GM23338 (cell line): ENCODE data around the gene TEKT2. TPM values are rescaled to one million over a fixed set of nuclear protein-coding genes. Genes with fewer than 3 reads are reported as not detected.

ENCODE experiments used
- ATAC-seq: fragments of 200-7000 bp; cut with Tn5 transposase; 3 replicates; pipeline ENCODE4 v1.9.1; 2020
- DNase-seq: peaks from one replicate; pipeline ENCODE4 v3.0.0-alpha.2; 2015; ENCODE audit warnings: low spot score
- H2AFZ ChIP-seq: fragments of 200-600 bp; sonication (generic); 2 replicates; pipeline ENCODE4 v1.8.0; 2016; ENCODE audit warnings: antibody characterized with exemption, mild to moderate bottlenecking, moderate library complexity
- H3F3A ChIP-seq: fragments of 200-600 bp; sonication (generic); replicated peaks from 2 replicates; pipeline ENCODE4 v1.8.0; 2017; ENCODE audit warnings: antibody characterized with exemption, mixed run types, low read depth
- H3K27ac ChIP-seq: fragments of 200-600 bp; sonication (generic); 2 replicates; pipeline ENCODE4 v1.6.1; 2016; ENCODE audit warnings: low read depth
- H3K27me3 ChIP-seq: fragments of 200-600 bp; sonication (generic); 2 replicates; pipeline ENCODE4 v1.8.0; 2016; ENCODE audit warnings: mild to moderate bottlenecking, mixed run types, moderate library complexity; ENCODE audit not compliant: insufficient read depth
- H3K36me3 ChIP-seq: fragments of 200-600 bp; sonication (generic); 2 replicates; pipeline ENCODE4 v1.8.0; 2016; ENCODE audit warnings: mild to moderate bottlenecking; ENCODE audit not compliant: insufficient read depth
- H3K4me1 ChIP-seq: fragments of 200-600 bp; sonication (generic); 2 replicates; pipeline ENCODE4 v1.8.0; 2016; ENCODE audit warnings: mild to moderate bottlenecking, moderate library complexity; ENCODE audit not compliant: insufficient read depth
- H3K4me2 ChIP-seq: fragments of 200-600 bp; sonication (generic); 2 replicates; pipeline ENCODE4 v1.7.1; 2017; ENCODE audit warnings: mixed run types
- H3K4me3 ChIP-seq: fragments of 200-600 bp; sonication (generic); 2 replicates; pipeline ENCODE4 v1.6.1; 2016; ENCODE audit warnings: mixed run types
- H3K79me2 ChIP-seq: fragments of 200-600 bp; sonication (generic); replicated peaks from 2 replicates; pipeline ENCODE4 v1.8.0; 2017; ENCODE audit warnings: mild to moderate bottlenecking; ENCODE audit not compliant: insufficient read depth
- H3K9me2 ChIP-seq: fragments of 200-600 bp; sonication (generic); 2 replicates; pipeline ENCODE4 v1.8.0; 2017; ENCODE audit not compliant: insufficient read depth
- H4K20me1 ChIP-seq: fragments of 200-600 bp; sonication (generic); replicated peaks from 2 replicates; pipeline ENCODE4 v1.8.0; 2017; ENCODE audit warnings: mild to moderate bottlenecking; ENCODE audit not compliant: insufficient read depth
- H3K27ac Mint-ChIP-seq: 2 replicates; pipeline ENCODE4 v1.8.0; 2020; ENCODE audit warnings: inconsistent platforms, mild to moderate bottlenecking, moderate library complexity, mixed read lengths
- H3K27me3 Mint-ChIP-seq: 3 replicates; pipeline ENCODE4 v1.8.0; 2022; ENCODE audit warnings: low read depth, mild to moderate bottlenecking, moderate library complexity, mixed read lengths, inconsistent platforms; ENCODE audit not compliant: insufficient read depth, poor library complexity
- H3K36me3 Mint-ChIP-seq: 3 replicates; pipeline ENCODE4 v1.8.0; 2021; ENCODE audit warnings: low read depth, mild to moderate bottlenecking, inconsistent platforms, moderate library complexity, mixed read lengths
- H3K4me1 Mint-ChIP-seq: 3 replicates; pipeline ENCODE4 v1.8.0; 2020; ENCODE audit warnings: mild to moderate bottlenecking, inconsistent platforms, mixed read lengths
- H3K4me3 Mint-ChIP-seq: 3 replicates; pipeline ENCODE4 v1.8.0; 2021; ENCODE audit warnings: moderate library complexity, mild to moderate bottlenecking, inconsistent platforms, mixed read lengths
- H3K9me3 Mint-ChIP-seq: 3 replicates; pipeline ENCODE4 v1.8.0; 2020; ENCODE audit warnings: moderate library complexity, mild to moderate bottlenecking, inconsistent platforms, mixed read lengths
- NANOG ChIP-seq: IDR thresholded peaks from 2 replicates; pipeline ENCODE4 v1.6.1; 2016; ENCODE audit warnings: antibody characterized with exemption, borderline replicate concordance
- ZNF462 ChIP-seq: fragments of 250-450 bp; sonication (Bioruptor Pico); IDR thresholded peaks from 2 replicates; pipeline ENCODE4 v1.5.0; 2020; ENCODE audit warnings: mild to moderate bottlenecking, moderate library complexity
- polyA plus RNA-seq: library from polyadenylated mRNA; unstranded; fragments of >200 nt; fragmentation: Nextera tagmentation; extraction: Ambion mirVana; gene quantifications from 2 replicates; pipeline ENCODE4 v1.2.1, GENCODE V29; 2016
- total RNA-seq: library from RNA; depleted of rRNA; stranded (reverse); fragments of >200 nt; shearing (Covaris generic); gene quantifications from 2 replicates; pipeline ENCODE4 v1.2.3, GENCODE V29; 2014
- TF ChIP-seq, protein P1 (sequence below): IDR thresholded peaks from one replicate; pipeline ENCODE4 v1.6.1; 2018; ENCODE audit warnings: antibody characterized with exemption; ENCODE audit not compliant: unreplicated experiment

TEKT2 gene
- total and polyA plus RNA-seq, 2 experiments from 2014 or later, result 0.36 to 0.94 TPM

DNA sequence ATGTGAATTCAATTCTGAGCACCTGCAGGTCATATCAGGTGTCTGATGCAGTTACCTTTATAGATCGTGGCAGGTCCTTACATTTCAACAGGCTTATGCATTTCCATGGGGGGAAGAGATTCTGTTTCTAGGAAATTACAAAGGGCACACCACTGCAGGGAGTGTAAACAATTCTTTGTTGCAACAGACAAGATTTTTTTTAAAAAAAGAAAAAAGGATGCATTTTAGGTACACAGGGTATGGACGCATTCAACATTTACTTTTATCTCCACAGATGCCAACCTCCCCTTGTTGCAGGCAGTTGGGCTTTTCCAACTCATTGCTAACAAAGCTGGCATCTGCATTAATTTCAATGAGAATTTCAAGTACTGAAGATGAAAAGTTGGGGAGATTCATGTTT is 13.5 kb upstream of the TEKT2 start (continued):
- no peak for TF ChIP-seq ZNF462 (CRISPR knock-in tag)
- no peak for TF ChIP-seq NANOG
- TF ChIP-seq, protein P1, sequence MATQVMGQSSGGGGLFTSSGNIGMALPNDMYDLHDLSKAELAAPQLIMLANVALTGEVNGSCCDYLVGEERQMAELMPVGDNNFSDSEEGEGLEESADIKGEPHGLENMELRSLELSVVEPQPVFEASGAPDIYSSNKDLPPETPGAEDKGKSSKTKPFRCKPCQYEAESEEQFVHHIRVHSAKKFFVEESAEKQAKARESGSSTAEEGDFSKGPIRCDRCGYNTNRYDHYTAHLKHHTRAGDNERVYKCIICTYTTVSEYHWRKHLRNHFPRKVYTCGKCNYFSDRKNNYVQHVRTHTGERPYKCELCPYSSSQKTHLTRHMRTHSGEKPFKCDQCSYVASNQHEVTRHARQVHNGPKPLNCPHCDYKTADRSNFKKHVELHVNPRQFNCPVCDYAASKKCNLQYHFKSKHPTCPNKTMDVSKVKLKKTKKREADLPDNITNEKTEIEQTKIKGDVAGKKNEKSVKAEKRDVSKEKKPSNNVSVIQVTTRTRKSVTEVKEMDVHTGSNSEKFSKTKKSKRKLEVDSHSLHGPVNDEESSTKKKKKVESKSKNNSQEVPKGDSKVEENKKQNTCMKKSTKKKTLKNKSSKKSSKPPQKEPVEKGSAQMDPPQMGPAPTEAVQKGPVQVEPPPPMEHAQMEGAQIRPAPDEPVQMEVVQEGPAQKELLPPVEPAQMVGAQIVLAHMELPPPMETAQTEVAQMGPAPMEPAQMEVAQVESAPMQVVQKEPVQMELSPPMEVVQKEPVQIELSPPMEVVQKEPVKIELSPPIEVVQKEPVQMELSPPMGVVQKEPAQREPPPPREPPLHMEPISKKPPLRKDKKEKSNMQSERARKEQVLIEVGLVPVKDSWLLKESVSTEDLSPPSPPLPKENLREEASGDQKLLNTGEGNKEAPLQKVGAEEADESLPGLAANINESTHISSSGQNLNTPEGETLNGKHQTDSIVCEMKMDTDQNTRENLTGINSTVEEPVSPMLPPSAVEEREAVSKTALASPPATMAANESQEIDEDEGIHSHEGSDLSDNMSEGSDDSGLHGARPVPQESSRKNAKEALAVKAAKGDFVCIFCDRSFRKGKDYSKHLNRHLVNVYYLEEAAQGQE, result no peak

- H3K9me2 ChIP-seq, result no peaks in the 10 kb centered on the region
- H3K4me3 ChIP-seq, result no peak overlapping the region
- Mint-ChIP-seq H3K4me1 (peaks cover 4% of the 10 kb centered on the region; the same call in 1 of the 3 replicates), H3K36me3 (no peaks in the 10 kb centered on the region), H3K9me3 (no peaks in the 10 kb centered on the region), H3K27ac (no peak overlapping the region), H3K4me3 (no peak overlapping the region), H3K27me3 (no peaks in the 10 kb centered on the region)
- H3K27ac ChIP-seq, result no peak overlapping the region
- H3F3A ChIP-seq, result 0 out of 2 replicates have a peak, but pooled peaks cover 2% of the 10 kb centered on the region
- H3K27me3 ChIP-seq, result no peaks in the 10 kb centered on the region
- H3K4me2 ChIP-seq, result no peak overlapping the region
- ATAC-seq, result no peak
- no peaks in the 10 kb centered on the region for H4K20me1 ChIP-seq
- DNase-seq, result no peak
- no peaks in the 10 kb centered on the region for H3K4me1 ChIP-seq
- no peak overlapping the region for H2AFZ ChIP-seq
- H3K36me3 ChIP-seq, result no peaks in the 10 kb centered on the region
- no peaks in the 10 kb centered on the region for H3K79me2 ChIP-seq
- TF ChIP-seq ZNF462 (CRISPR knock-in tag), result no peak
- no peak for TF ChIP-seq NANOG
Observed at GRCh38 chr1:36076979-36077573, 6.8 kb upstream of the TEKT2 start.
